Liver (tissue), 3 donors: ENCODE results near the gene NBAS.

ENCODE experiments used
- FOXA1 ChIP-seq: IDR thresholded peaks from 2 replicates; pipeline ENCODE4 v1.6.1; 2016; ENCODE audit warnings: antibody characterized with exemption
- GABPA ChIP-seq, 2 donors: IDR thresholded peaks in 1 of 2; conservative IDR thresholded peaks in 1 of 2; 2 replicates each; pipeline ENCODE4 v1.6.1; 2016; ENCODE audit warnings: antibody characterized with exemption in 2 of 2, mild to moderate bottlenecking in 1 of 2, moderate library complexity in 1 of 2
- JUND ChIP-seq, 2 donors: IDR thresholded peaks; 2 replicates each; pipeline ENCODE4 v1.6.1; 2016; ENCODE audit warnings: antibody characterized with exemption in 2 of 2
- RAD21 ChIP-seq, 2 donors: IDR thresholded peaks; 2 replicates each; pipeline ENCODE4 v1.6.1; 2016; ENCODE audit warnings: antibody characterized with exemption in 2 of 2, mild to moderate bottlenecking in 2 of 2
- SP1 ChIP-seq: IDR thresholded peaks from 2 replicates; pipeline ENCODE4 v1.6.1; 2018; ENCODE audit warnings: antibody characterized with exemption, mild to moderate bottlenecking
- TAF1 ChIP-seq: conservative IDR thresholded peaks from 2 replicates; pipeline ENCODE4 v1.6.1; 2016; ENCODE audit warnings: antibody characterized with exemption, mild to moderate bottlenecking
- YY1 ChIP-seq: IDR thresholded peaks from 2 replicates; pipeline ENCODE4 v1.6.1; 2016; ENCODE audit warnings: antibody characterized with exemption, mild to moderate bottlenecking
- TF ChIP-seq, protein P1 (sequence below): fragments of 150-350 bp; IDR thresholded peaks from 2 replicates; pipeline ENCODE4 v1.5.1; 2017; ENCODE audit warnings: improper control_type of control experiment, low read depth, low read length; ENCODE audit not compliant: missing input control
- TF ChIP-seq, protein P2 (sequence below): IDR thresholded peaks from 2 replicates; pipeline ENCODE4 v1.6.1; 2016; ENCODE audit warnings: antibody characterized with exemption
- TF ChIP-seq, protein P3 (sequence below): IDR thresholded peaks from 2 replicates; pipeline ENCODE4 v1.6.1; 2016; ENCODE audit warnings: antibody characterized with exemption, mild to moderate bottlenecking
- TF ChIP-seq, protein P4 (sequence below): IDR thresholded peaks from 2 replicates; pipeline ENCODE4 v1.6.1; 2016; ENCODE audit warnings: antibody characterized with exemption
- donor health status: healthy.
- donor health status: healthy.

DNA sequence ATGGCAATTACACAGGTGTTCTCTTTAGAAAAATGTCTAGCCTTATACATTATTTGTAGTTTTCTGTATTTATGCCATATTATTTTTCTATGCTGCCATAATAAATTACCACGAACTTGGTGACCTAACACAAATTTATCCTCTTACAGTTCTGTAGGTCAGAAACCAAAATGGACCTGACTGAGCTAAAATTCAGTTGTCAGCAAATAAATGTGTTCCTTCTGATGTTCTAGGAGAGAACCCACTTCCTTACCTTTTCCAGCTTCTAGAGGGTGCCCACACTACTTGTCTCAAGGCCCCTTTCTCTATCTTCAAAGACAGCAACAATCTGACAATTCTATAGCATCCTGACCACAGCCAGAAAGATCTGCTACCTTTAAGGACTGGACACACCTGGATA is 153.5 kb downstream of the NBAS start:
- TF ChIP-seq, protein P1, sequence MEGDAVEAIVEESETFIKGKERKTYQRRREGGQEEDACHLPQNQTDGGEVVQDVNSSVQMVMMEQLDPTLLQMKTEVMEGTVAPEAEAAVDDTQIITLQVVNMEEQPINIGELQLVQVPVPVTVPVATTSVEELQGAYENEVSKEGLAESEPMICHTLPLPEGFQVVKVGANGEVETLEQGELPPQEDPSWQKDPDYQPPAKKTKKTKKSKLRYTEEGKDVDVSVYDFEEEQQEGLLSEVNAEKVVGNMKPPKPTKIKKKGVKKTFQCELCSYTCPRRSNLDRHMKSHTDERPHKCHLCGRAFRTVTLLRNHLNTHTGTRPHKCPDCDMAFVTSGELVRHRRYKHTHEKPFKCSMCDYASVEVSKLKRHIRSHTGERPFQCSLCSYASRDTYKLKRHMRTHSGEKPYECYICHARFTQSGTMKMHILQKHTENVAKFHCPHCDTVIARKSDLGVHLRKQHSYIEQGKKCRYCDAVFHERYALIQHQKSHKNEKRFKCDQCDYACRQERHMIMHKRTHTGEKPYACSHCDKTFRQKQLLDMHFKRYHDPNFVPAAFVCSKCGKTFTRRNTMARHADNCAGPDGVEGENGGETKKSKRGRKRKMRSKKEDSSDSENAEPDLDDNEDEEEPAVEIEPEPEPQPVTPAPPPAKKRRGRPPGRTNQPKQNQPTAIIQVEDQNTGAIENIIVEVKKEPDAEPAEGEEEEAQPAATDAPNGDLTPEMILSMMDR, result no peak
- TF ChIP-seq, protein P2, sequence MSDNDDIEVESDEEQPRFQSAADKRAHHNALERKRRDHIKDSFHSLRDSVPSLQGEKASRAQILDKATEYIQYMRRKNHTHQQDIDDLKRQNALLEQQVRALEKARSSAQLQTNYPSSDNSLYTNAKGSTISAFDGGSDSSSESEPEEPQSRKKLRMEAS, result no peak
- TF ChIP-seq RAD21 (IDR thresholded peaks at IDR 0.05), result no peak
- no peak for TF ChIP-seq TAF1
- TF ChIP-seq, protein P3, sequence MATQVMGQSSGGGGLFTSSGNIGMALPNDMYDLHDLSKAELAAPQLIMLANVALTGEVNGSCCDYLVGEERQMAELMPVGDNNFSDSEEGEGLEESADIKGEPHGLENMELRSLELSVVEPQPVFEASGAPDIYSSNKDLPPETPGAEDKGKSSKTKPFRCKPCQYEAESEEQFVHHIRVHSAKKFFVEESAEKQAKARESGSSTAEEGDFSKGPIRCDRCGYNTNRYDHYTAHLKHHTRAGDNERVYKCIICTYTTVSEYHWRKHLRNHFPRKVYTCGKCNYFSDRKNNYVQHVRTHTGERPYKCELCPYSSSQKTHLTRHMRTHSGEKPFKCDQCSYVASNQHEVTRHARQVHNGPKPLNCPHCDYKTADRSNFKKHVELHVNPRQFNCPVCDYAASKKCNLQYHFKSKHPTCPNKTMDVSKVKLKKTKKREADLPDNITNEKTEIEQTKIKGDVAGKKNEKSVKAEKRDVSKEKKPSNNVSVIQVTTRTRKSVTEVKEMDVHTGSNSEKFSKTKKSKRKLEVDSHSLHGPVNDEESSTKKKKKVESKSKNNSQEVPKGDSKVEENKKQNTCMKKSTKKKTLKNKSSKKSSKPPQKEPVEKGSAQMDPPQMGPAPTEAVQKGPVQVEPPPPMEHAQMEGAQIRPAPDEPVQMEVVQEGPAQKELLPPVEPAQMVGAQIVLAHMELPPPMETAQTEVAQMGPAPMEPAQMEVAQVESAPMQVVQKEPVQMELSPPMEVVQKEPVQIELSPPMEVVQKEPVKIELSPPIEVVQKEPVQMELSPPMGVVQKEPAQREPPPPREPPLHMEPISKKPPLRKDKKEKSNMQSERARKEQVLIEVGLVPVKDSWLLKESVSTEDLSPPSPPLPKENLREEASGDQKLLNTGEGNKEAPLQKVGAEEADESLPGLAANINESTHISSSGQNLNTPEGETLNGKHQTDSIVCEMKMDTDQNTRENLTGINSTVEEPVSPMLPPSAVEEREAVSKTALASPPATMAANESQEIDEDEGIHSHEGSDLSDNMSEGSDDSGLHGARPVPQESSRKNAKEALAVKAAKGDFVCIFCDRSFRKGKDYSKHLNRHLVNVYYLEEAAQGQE, result no peak
- no peak for TF ChIP-seq FOXA1
- TF ChIP-seq, protein P4, sequence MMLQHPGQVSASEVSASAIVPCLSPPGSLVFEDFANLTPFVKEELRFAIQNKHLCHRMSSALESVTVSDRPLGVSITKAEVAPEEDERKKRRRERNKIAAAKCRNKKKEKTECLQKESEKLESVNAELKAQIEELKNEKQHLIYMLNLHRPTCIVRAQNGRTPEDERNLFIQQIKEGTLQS, result no peak
- TF ChIP-seq GABPA (IDR thresholded peaks at IDR 0.05 in 1 of 2, conservative IDR thresholded peaks at IDR 0.05 in 1 of 2), result no peak
- no peak for TF ChIP-seq JUND (IDR thresholded peaks at IDR 0.05)
- TF ChIP-seq SP1, result no peak
- TF ChIP-seq YY1, result no peak
